Esophagus squamous epithelium (tissue), 4 donors: ENCODE results near the gene DRAP1.

Experiments used
- CTCF ChIP-seq, 6 experiments: fragments of 450-650 bp in 4 of 6; fragments of 200-600 bp in 2 of 6; sonication (generic) in 2 of 6; IDR thresholded peaks; one replicate each; pipeline ENCODE4 v1.5.1; 2016 to 2019; ENCODE audit warnings: antibody characterized with exemption in 6 of 6, mild to moderate bottlenecking in 4 of 6, moderate library complexity in 4 of 6
- POLR2A ChIP-seq, 4 donors: fragments of 450-650 bp; IDR thresholded peaks; one replicate each; pipeline ENCODE4 v1.6.1; 2017; ENCODE audit warnings: antibody characterized with exemption in 4 of 4, mild to moderate bottlenecking in 4 of 4, moderate library complexity in 3 of 4

- TF ChIP-seq CTCF (IDR thresholded peaks at IDR 0.05) (no peak), POLR2A (IDR thresholded peaks at IDR 0.05) (no peak)
Measured at GRCh38 chr11:65921033-65921555, 1.9 kb downstream of the DRAP1 start.
